Measurements from ENCODE around the gene CPEB3. TPM values are rescaled to one million over a fixed set of nuclear protein-coding genes. Genes with fewer than 3 reads are reported as not detected.

Gene CPEB3
- total RNA-seq, 1 experiment from 2014 or later = 2.8 TPM

GRCh38 chr10:92156874-92157773 is 133.8 kb downstream of the CPEB3 start:
- H3K27ac Mint-ChIP-seq (ENCODE audit: low read depth, unreplicated experiment) = no peak overlapping the region
- H3K4me3 Mint-ChIP-seq (ENCODE audit: unreplicated experiment) = no peak overlapping the region
- TF ChIP-seq, protein P1, sequence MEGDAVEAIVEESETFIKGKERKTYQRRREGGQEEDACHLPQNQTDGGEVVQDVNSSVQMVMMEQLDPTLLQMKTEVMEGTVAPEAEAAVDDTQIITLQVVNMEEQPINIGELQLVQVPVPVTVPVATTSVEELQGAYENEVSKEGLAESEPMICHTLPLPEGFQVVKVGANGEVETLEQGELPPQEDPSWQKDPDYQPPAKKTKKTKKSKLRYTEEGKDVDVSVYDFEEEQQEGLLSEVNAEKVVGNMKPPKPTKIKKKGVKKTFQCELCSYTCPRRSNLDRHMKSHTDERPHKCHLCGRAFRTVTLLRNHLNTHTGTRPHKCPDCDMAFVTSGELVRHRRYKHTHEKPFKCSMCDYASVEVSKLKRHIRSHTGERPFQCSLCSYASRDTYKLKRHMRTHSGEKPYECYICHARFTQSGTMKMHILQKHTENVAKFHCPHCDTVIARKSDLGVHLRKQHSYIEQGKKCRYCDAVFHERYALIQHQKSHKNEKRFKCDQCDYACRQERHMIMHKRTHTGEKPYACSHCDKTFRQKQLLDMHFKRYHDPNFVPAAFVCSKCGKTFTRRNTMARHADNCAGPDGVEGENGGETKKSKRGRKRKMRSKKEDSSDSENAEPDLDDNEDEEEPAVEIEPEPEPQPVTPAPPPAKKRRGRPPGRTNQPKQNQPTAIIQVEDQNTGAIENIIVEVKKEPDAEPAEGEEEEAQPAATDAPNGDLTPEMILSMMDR (IDR thresholded peaks at IDR 0.05; ENCODE audit: unreplicated experiment) = no peak
- ChIA-PET POLR2A (interaction anchor here (0.8 kb wide), 1 partner anchor 31 kb away, joined by 3 read pairs; no protein-coding TSS in a partner anchor), CTCF (interaction anchor here (0.6 kb wide), 1 partner anchor 133 kb away, joined by 3 read pairs; the partner anchor contains the start of gene CPEB3)
- intact Hi-C loops (cut with micrococcal nuclease) = no loop called here
- no TSS peak for BruUV-seq (replicated peaks)
- no peaks in the 10 kb centered on the region for H3K27me3 Mint-ChIP-seq (ENCODE audit: insufficient read depth, unreplicated experiment)
- no peak for DNase-seq (ENCODE audit: unreplicated experiment)
- H3K4me1 Mint-ChIP-seq (ENCODE audit: insufficient read depth, unreplicated experiment) = no peaks in the 10 kb centered on the region
- H3K36me3 Mint-ChIP-seq (ENCODE audit: insufficient read depth, unreplicated experiment) = no peaks in the 10 kb centered on the region
- H3K9me3 Mint-ChIP-seq (ENCODE audit: unreplicated experiment) = no peaks in the 10 kb centered on the region

GRCh38 chr10:92150823-92151222 is 140.1 kb downstream of the CPEB3 start:
- POLR2A ChIA-PET = no interaction called here
- Mint-ChIP-seq H3K4me1 (ENCODE audit: insufficient read depth, unreplicated experiment) (no peaks in the 10 kb centered on the region), H3K27ac (ENCODE audit: low read depth, unreplicated experiment) (no peak overlapping the region), H3K4me3 (ENCODE audit: unreplicated experiment) (no peak overlapping the region), H3K27me3 (ENCODE audit: insufficient read depth, unreplicated experiment) (no peaks in the 10 kb centered on the region), H3K36me3 (ENCODE audit: insufficient read depth, unreplicated experiment) (peaks cover 11% of the 10 kb centered on the region), H3K9me3 (ENCODE audit: unreplicated experiment) (no peaks in the 10 kb centered on the region)
- intact Hi-C loops (cut with micrococcal nuclease) = no loop called here
- no peak for DNase-seq (ENCODE audit: unreplicated experiment)
- no TSS peak for BruUV-seq (replicated peaks)
- CTCF ChIA-PET = interaction anchor here (0.6 kb wide), 1 partner anchor 118 kb away, joined by 3 read pairs; no protein-coding TSS in a partner anchor
- TF ChIP-seq, protein P1 (IDR thresholded peaks at IDR 0.05; ENCODE audit: unreplicated experiment) = no peak

GRCh38 chr10:92149261-92149660 is 141.6 kb downstream of the CPEB3 start:
- Mint-ChIP-seq H3K27ac (ENCODE audit: low read depth, unreplicated experiment) (no peak overlapping the region), H3K4me3 (ENCODE audit: unreplicated experiment) (no peak overlapping the region), H3K27me3 (ENCODE audit: insufficient read depth, unreplicated experiment) (no peaks in the 10 kb centered on the region), H3K4me1 (ENCODE audit: insufficient read depth, unreplicated experiment) (no peaks in the 10 kb centered on the region), H3K9me3 (ENCODE audit: unreplicated experiment) (no peaks in the 10 kb centered on the region), H3K36me3 (ENCODE audit: insufficient read depth, unreplicated experiment) (peaks cover 11% of the 10 kb centered on the region)
- ChIA-PET CTCF (no interaction called here), POLR2A (no interaction called here)
- no TSS peak for BruUV-seq (replicated peaks)
- TF ChIP-seq, protein P1 (IDR thresholded peaks at IDR 0.05; ENCODE audit: unreplicated experiment) = no peak
- DNase-seq (ENCODE audit: unreplicated experiment) = no peak
- intact Hi-C loops (cut with micrococcal nuclease) = no loop called here

DNA sequence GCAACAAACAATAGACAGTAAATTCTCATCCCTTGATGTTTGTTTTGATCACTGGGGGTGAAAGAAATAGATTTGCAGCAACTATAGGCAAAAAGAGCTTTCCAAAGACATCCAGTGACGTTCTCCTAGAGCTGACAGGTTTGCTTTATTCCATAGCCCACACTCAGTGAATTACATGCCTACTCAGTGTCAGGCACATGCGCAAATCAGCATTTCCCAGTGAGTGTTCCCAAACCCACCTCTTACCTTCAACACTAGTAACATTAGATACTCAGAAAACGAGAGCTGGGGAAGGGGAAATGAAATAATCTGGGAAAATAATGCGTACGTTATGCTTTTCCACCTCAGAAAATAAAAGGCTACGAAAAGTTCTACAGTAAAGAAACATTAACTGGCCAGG is 144.1 kb downstream of the CPEB3 start:
- no TSS peak for BruUV-seq (replicated peaks)
- ChIA-PET POLR2A (no interaction called here), CTCF (interaction anchor here (1.2 kb wide), 1 partner anchor 15 kb away, joined by 3 read pairs; no protein-coding TSS in a partner anchor)
- H3K4me1 Mint-ChIP-seq (ENCODE audit: insufficient read depth, unreplicated experiment) = no peaks in the 10 kb centered on the region
- H3K36me3 Mint-ChIP-seq (ENCODE audit: insufficient read depth, unreplicated experiment) = peaks cover 9% of the 10 kb centered on the region
- no peak overlapping the region for H3K4me3 Mint-ChIP-seq (ENCODE audit: unreplicated experiment)
- no peak for DNase-seq (ENCODE audit: unreplicated experiment)
- no peaks in the 10 kb centered on the region for H3K9me3 Mint-ChIP-seq (ENCODE audit: unreplicated experiment)
- TF ChIP-seq, protein P1 (IDR thresholded peaks at IDR 0.05; ENCODE audit: unreplicated experiment) = no peak
- intact Hi-C loops (cut with micrococcal nuclease) = no loop called here
- H3K27ac Mint-ChIP-seq (ENCODE audit: low read depth, unreplicated experiment) = no peak overlapping the region
- H3K27me3 Mint-ChIP-seq (ENCODE audit: insufficient read depth, unreplicated experiment) = no peaks in the 10 kb centered on the region
